ENCODE measurements around the gene MCRS1. TPM values are rescaled to one million over a fixed set of nuclear protein-coding genes. Genes with fewer than 3 reads are reported as not detected.

Gene MCRS1
- total and polyA plus RNA-seq, 11 donors, result 64.2 to 122 (median 87.9) TPM

- no peaks in the 10 kb centered on the region for H3K9me3 ChIP-seq
- intact Hi-C loops (cut with DNase I), result no loop called here
- ATAC-seq, result no peak
- no peaks in the 10 kb centered on the region for H3K27me3 ChIP-seq
- TF ChIP-seq, protein P1, sequence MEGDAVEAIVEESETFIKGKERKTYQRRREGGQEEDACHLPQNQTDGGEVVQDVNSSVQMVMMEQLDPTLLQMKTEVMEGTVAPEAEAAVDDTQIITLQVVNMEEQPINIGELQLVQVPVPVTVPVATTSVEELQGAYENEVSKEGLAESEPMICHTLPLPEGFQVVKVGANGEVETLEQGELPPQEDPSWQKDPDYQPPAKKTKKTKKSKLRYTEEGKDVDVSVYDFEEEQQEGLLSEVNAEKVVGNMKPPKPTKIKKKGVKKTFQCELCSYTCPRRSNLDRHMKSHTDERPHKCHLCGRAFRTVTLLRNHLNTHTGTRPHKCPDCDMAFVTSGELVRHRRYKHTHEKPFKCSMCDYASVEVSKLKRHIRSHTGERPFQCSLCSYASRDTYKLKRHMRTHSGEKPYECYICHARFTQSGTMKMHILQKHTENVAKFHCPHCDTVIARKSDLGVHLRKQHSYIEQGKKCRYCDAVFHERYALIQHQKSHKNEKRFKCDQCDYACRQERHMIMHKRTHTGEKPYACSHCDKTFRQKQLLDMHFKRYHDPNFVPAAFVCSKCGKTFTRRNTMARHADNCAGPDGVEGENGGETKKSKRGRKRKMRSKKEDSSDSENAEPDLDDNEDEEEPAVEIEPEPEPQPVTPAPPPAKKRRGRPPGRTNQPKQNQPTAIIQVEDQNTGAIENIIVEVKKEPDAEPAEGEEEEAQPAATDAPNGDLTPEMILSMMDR (IDR thresholded peaks at IDR 0.05), result no peak
- TF ChIP-seq POLR2A (IDR thresholded peaks at IDR 0.05), result no peak
- peaks cover 0 to 5% (median 0%) of the 10 kb centered on the region in 9 donors for H3K36me3 ChIP-seq
- H3K4me3 ChIP-seq, result no peak overlapping the region
- 43 to 57% (median 48%) methylated on average over 5 of the region's 5 CpGs for WGBS, 4 donors
- H3K4me1 ChIP-seq, result peaks cover 0 to 8% (median 0%) of the 10 kb centered on the region in 12 donors
- DNase-seq, result no peak
- no peak overlapping the region for H3K27ac ChIP-seq
Measured at GRCh38 chr12:49604856-49605255, 36.9 kb upstream of the MCRS1 start.

DNA sequence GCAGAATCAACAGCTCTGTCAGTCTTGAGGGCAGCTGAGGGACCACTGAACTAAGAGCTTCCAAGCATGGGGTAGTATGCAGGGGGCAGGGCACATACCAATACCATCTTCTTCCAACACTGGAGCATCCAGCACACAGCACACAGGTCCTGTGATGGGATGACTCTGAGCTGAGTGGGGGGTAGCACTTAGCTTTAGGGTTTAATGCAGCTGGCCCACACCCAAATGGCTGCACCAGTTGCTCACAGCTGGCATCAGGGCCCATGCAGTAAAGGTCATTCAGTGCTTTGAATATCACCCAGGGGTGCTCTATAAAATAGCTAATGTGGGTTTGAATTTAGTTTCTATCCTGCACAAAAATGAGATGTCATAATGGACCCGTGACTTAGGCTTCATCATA, 35.8 kb upstream of the MCRS1 start:
- 75 to 100% (median 92%) methylated on average over 1 of the region's 1 CpG for WGBS, 4 donors
- intact Hi-C loops (cut with DNase I), result no loop called here
- Histone ChIP-seq H3K4me1 (peaks cover 0 to 8% (median 0%) of the 10 kb centered on the region in 12 donors), H3K27me3 (no peaks in the 10 kb centered on the region), H3K9me3 (no peaks in the 10 kb centered on the region), H3K4me3 (no peak overlapping the region), H3K27ac (no peak overlapping the region), H3K36me3 (peaks cover 0 to 5% (median 0%) of the 10 kb centered on the region in 9 donors)
- ATAC-seq, result peak in 1 of 4 donors; percentile 37
- no peak for TF ChIP-seq POLR2A (IDR thresholded peaks at IDR 0.05)
- TF ChIP-seq, protein P1 (IDR thresholded peaks at IDR 0.05), result no peak
- no peak for DNase-seq

GRCh38 chr12:49599961-49600360, 32.0 kb upstream of the MCRS1 start:
- 92 to 97% (median 95%) methylated on average over 8 of the region's 8 CpGs for WGBS, 4 donors
- H3K9me3 ChIP-seq, result no peaks in the 10 kb centered on the region
- TF ChIP-seq POLR2A (IDR thresholded peaks at IDR 0.05), result no peak
- TF ChIP-seq, protein P1 (IDR thresholded peaks at IDR 0.05), result no peak
- H3K27ac ChIP-seq, result no peak overlapping the region
- peaks cover 0 to 8% (median 0%) of the 10 kb centered on the region in 12 donors for H3K4me1 ChIP-seq
- H3K4me3 ChIP-seq, result no peak overlapping the region
- no peaks in the 10 kb centered on the region for H3K27me3 ChIP-seq
- DNase-seq (no peak), ATAC-seq (no peak)
- intact Hi-C loops (cut with DNase I), result no loop called here
- peaks cover 0 to 5% (median 0%) of the 10 kb centered on the region in 9 donors for H3K36me3 ChIP-seq

GRCh38 chr12:49598527-49598926, 30.6 kb upstream of the MCRS1 start:
- intact Hi-C loops (cut with DNase I), result no loop called here
- no peak for DNase-seq
- Histone ChIP-seq H3K36me3 (peaks cover 0 to 5% (median 0%) of the 10 kb centered on the region in 9 donors), H3K4me3 (no peak overlapping the region), H3K9me3 (no peaks in the 10 kb centered on the region), H3K27ac (no peak overlapping the region), H3K27me3 (no peaks in the 10 kb centered on the region), H3K4me1 (peaks cover 0 to 5% (median 0%) of the 10 kb centered on the region in 12 donors)
- TF ChIP-seq, protein P1 (IDR thresholded peaks at IDR 0.05), result no peak
- TF ChIP-seq POLR2A (IDR thresholded peaks at IDR 0.05), result no peak
- WGBS, 4 donors, result 83 to 87% (median 85%) methylated on average over 9 to 10 of the region's 10 CpGs
- peak in 1 of 4 donors; percentile 18 for ATAC-seq
